GM12878 (cell line): ENCODE data around the gene SNAPC4. TPM values are rescaled to one million over a fixed set of nuclear protein-coding genes. Genes with fewer than 3 reads are reported as not detected.

Source experiments
- ATAC-seq: fragments of 200-7000 bp; cut with Tn5 transposase; 3 replicates; pipeline ENCODE4 v1.9.1; 2020; ENCODE audit warnings: mild to moderate bottlenecking, moderate library complexity
- Bru-seq: library from RNA; stranded (reverse); fragments of 400-500 nt; gene quantifications from one replicate; lab custom pipeline; 2021; lab: Mats Ljungman, UMichigan
- BruChase-seq, 2 experiments: library from RNA; stranded (reverse); fragments of 400-500 nt; gene quantifications; one replicate each; lab custom pipeline; 2021; lab: Mats Ljungman, UMichigan
- BruUV-seq: library from RNA; stranded (reverse); fragments of 400-500 nt; replicated peaks from 2 replicates; lab custom pipeline; 2021; lab: Mats Ljungman, UMichigan
- CTCF ChIA-PET: fragments of 300-600 bp; sonication (Branson Sonifier 250); formaldehyde crosslinking; extraction: SDS; loops from one replicate; lab custom pipeline; 2021; ENCODE audit warnings: inconsistent platforms; lab: Yijun Ruan, JAX
- POLR2A ChIA-PET: fragments of 350-600 bp; formaldehyde crosslinking; extraction: SDS; loops from one replicate; lab custom pipeline; 2021; ENCODE audit warnings: inconsistent platforms; lab: Charles Lee
- RAD21 ChIA-PET: fragments of 300-600 bp; sonication (Branson Sonifier 250); formaldehyde crosslinking; loops from one replicate; lab custom pipeline; 2023; ENCODE audit warnings: antibody characterized with exemption; ENCODE audit not compliant: unreplicated experiment; lab: Charles Lee
- SMC1A ChIA-PET: fragments of 300-600 bp; sonication (Branson Sonifier 250); formaldehyde crosslinking; loops from one replicate; lab custom pipeline; 2023; ENCODE audit not compliant: unreplicated experiment, uncharacterized antibody; lab: Charles Lee
- DNase-seq: peaks from one replicate; pipeline ENCODE4 v3.0.0-alpha.2; 2011; ENCODE audit warnings: low read depth, low spot score
- FAIRE-seq: peaks from 3 replicates; lab custom pipeline; 2011; peaks lifted over from hg19 to GRCh38; lab: Jason Lieb, UNC
- H2AFZ ChIP-seq: 2 replicates; pipeline ENCODE4 v1.6.0; 2011; ENCODE audit warnings: low read depth, low read length, control low read depth; ENCODE audit not compliant: control insufficient read depth
- H3K27ac ChIP-seq: 2 replicates; pipeline ENCODE4 v1.5.1; 2011; ENCODE audit warnings: control low read depth; ENCODE audit not compliant: control insufficient read depth, insufficient read depth
- H3K27me3 ChIP-seq, 2 experiments: replicated peaks in 1 of 2; 2 replicates each; pipeline versions ENCODE4 v1.6.0 to v1.6.1; 2011; ENCODE audit warnings: low read length in 1 of 2; ENCODE audit not compliant: control insufficient read depth in 2 of 2, insufficient read depth in 2 of 2
- H3K36me3 ChIP-seq, 2 experiments: 2 replicates each; pipeline ENCODE4 v1.5.1; 2011; ENCODE audit warnings: low read length in 1 of 2; ENCODE audit not compliant: control insufficient read depth in 2 of 2, insufficient read depth in 2 of 2
- H3K4me1 ChIP-seq: 2 replicates; pipeline ENCODE4 v1.6.1; 2011; ENCODE audit warnings: mild to moderate bottlenecking, low read length, moderate library complexity, mixed read lengths; ENCODE audit not compliant: control insufficient read depth, insufficient read depth
- H3K4me2 ChIP-seq: 2 replicates; pipeline ENCODE4 v1.6.0; 2011; ENCODE audit warnings: control low read depth; ENCODE audit not compliant: control insufficient read depth, insufficient read depth
- H3K4me3 ChIP-seq: fragments of 200-600 bp; sonication (generic); 2 replicates; pipeline ENCODE4 v1.5.1; 2016
- H3K79me2 ChIP-seq: 2 replicates; pipeline ENCODE4 v1.6.0; 2011; ENCODE audit warnings: low read length; ENCODE audit not compliant: control insufficient read depth, insufficient read depth
- H3K9ac ChIP-seq: 2 replicates; pipeline ENCODE4 v1.8.0; 2011; ENCODE audit warnings: low read length, control low read depth, mixed read lengths; ENCODE audit not compliant: control insufficient read depth, insufficient read depth
- H3K9me3 ChIP-seq: replicated peaks from 3 replicates; pipeline ENCODE4 v1.5.1; 2011; ENCODE audit warnings: mild to moderate bottlenecking, low read length; ENCODE audit not compliant: control insufficient read depth, insufficient read depth
- H4K20me1 ChIP-seq: 2 replicates; pipeline ENCODE4 v1.6.0; 2011; ENCODE audit not compliant: control insufficient read depth, insufficient read depth
- EZH2 ChIP-seq: IDR thresholded peaks from 2 replicates; pipeline ENCODE4 v1.6.1; 2012; ENCODE audit warnings: low read depth, mild to moderate bottlenecking, control low read depth, inconsistent platforms, low read length, borderline replicate concordance; ENCODE audit not compliant: control insufficient read depth
- NR2F1 ChIP-seq: fragments of 450-650 bp; conservative IDR thresholded peaks from 2 replicates; pipeline ENCODE4 v1.6.1; 2017; ENCODE audit warnings: mild to moderate bottlenecking
- PAX8 ChIP-seq: fragments of 450-650 bp; IDR thresholded peaks from 2 replicates; pipeline ENCODE4 v1.6.1; 2017; ENCODE audit warnings: mild to moderate bottlenecking, moderate library complexity
- WGBS: methylation state at CpG from one replicate; pipeline ENCODE4 v1.1.6; 2016; ENCODE audit warnings: low lambda C conversion rate; ENCODE audit not compliant: insufficient replicate concordance, insufficient coverage; ENCODE audit errors: missing lambda C conversion rate; 5-methylcytosine and 5-hydroxymethylcytosine counted together
- in situ Hi-C: fragments of 300-500 bp; cut with MboI; formaldehyde crosslinking; loops from 9 replicates; pipeline ENCODE4 v1.14.3; 2018; ENCODE audit warnings: mixed read lengths
- intact Hi-C: fragments of 100-400 bp; cut with micrococcal nuclease; formaldehyde crosslinking; loops from one replicate; pipeline ENCODE4 v1.14.2; 2022; ENCODE audit not compliant: unreplicated experiment
- long read RNA-seq, 2 experiments: library from polyadenylated mRNA; unstranded; transcript quantifications; one replicate each; pipeline ENCODE4 v2.0.0, GENCODE V29; 2019 to 2020
- polyA minus RNA-seq, 3 experiments: library from RNA; depleted of rRNA, polyadenylated mRNA; stranded (reverse); fragments of >200 nt; gene quantifications; 2 replicates each; pipeline ENCODE4 v1.2.3, GENCODE V29; 2011
- polyA plus RNA-seq, 11 experiments: library from polyadenylated mRNA; depleted of rRNA in 4 of 11; unstranded in 6 of 11; stranded (reverse) in 5 of 11; fragments of >200 nt; fragmentation: Nextera tagmentation in 4 of 11; fragmentation: Illumina TruSeq in 1 of 11; extraction: Ambion mirVana in 4 of 11; extraction: Trizol in 1 of 11; gene quantifications; 1 replicate in 1 of 11; 2 replicates in 10 of 11; pipeline versions ENCODE4 v1.2.1 to v1.2.3, GENCODE V29; 2011 to 2016; ENCODE audit warnings: inconsistent platforms in 2 of 11, missing spikeins in 2 of 11, low read depth in 1 of 11
- total RNA-seq, 4 experiments: library from RNA; depleted of rRNA in 3 of 4; stranded (reverse); fragments of >200 nt in 3 of 4; fragmentation: Illumina TruSeq in 1 of 4; extraction: Trizol in 1 of 4; gene quantifications; 2 replicates each; pipeline versions ENCODE4 v1.2.1 to v1.2.3, GENCODE V29; 2013 to 2021
- TF ChIP-seq, protein P1 (sequence below), 3 experiments: IDR thresholded peaks in 2 of 3; conservative IDR thresholded peaks in 1 of 3; 2 replicates each; pipeline ENCODE4 v1.5.1; 2011; ENCODE audit warnings: low read depth in 3 of 3, low read length in 3 of 3, mild to moderate bottlenecking in 3 of 3, control low read depth in 2 of 3, moderate library complexity in 2 of 3, inconsistent platforms in 1 of 3, mixed read lengths in 1 of 3; ENCODE audit not compliant: control insufficient read depth in 2 of 3, insufficient read depth in 1 of 3; ENCODE audit errors: extremely low read depth in 1 of 3
- TF ChIP-seq, protein P2 (sequence below): IDR thresholded peaks from 2 replicates; pipeline ENCODE4 v1.6.1; 2012; ENCODE audit warnings: low read depth, low read length, improper control_type of control experiment
- TF ChIP-seq, protein P3 (sequence below): IDR thresholded peaks from 2 replicates; pipeline ENCODE4 v1.6.1; 2011; ENCODE audit warnings: borderline replicate concordance, low read depth, mild to moderate bottlenecking, moderate library complexity, mixed read lengths, low read length; ENCODE audit not compliant: insufficient read depth; ENCODE audit errors: extremely low read length

SNAPC4 gene, protein sequence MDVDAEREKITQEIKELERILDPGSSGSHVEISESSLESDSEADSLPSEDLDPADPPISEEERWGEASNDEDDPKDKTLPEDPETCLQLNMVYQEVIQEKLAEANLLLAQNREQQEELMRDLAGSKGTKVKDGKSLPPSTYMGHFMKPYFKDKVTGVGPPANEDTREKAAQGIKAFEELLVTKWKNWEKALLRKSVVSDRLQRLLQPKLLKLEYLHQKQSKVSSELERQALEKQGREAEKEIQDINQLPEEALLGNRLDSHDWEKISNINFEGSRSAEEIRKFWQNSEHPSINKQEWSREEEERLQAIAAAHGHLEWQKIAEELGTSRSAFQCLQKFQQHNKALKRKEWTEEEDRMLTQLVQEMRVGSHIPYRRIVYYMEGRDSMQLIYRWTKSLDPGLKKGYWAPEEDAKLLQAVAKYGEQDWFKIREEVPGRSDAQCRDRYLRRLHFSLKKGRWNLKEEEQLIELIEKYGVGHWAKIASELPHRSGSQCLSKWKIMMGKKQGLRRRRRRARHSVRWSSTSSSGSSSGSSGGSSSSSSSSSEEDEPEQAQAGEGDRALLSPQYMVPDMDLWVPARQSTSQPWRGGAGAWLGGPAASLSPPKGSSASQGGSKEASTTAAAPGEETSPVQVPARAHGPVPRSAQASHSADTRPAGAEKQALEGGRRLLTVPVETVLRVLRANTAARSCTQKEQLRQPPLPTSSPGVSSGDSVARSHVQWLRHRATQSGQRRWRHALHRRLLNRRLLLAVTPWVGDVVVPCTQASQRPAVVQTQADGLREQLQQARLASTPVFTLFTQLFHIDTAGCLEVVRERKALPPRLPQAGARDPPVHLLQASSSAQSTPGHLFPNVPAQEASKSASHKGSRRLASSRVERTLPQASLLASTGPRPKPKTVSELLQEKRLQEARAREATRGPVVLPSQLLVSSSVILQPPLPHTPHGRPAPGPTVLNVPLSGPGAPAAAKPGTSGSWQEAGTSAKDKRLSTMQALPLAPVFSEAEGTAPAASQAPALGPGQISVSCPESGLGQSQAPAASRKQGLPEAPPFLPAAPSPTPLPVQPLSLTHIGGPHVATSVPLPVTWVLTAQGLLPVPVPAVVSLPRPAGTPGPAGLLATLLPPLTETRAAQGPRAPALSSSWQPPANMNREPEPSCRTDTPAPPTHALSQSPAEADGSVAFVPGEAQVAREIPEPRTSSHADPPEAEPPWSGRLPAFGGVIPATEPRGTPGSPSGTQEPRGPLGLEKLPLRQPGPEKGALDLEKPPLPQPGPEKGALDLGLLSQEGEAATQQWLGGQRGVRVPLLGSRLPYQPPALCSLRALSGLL (N-terminal part only)
- 20.6 and 25.5 TPM in 2 replicates for total RNA-seq (2013; cell fraction: nucleolus; rRNA removed)
- total RNA-seq (2014; rRNA removed), result 7.7 and 8.8 TPM in 2 replicates
- 5.1 and 5.2 TPM in 2 replicates for total RNA-seq (2014; rRNA removed; fragmentation: Illumina TruSeq; extraction: Trizol)
- total RNA-seq (2021), result 16.4 and 19.8 TPM in 2 replicates
- polyA plus RNA-seq (2011; ENCODE audit: low read depth), result 3.1 TPM
- polyA plus RNA-seq (2011; rRNA removed), result 2.4 and 3.5 TPM in 2 replicates
- 3.4 and 5.5 TPM in 2 replicates for polyA plus RNA-seq (2011; cell fraction: cytosol; rRNA removed)
- 21.4 and 37.3 TPM in 2 replicates for polyA plus RNA-seq (2011; cell fraction: nucleus; rRNA removed)
- 8.0 and 10.3 TPM in 2 replicates for polyA plus RNA-seq (2012)
- 7.1 and 8.7 TPM in 2 replicates for polyA plus RNA-seq (2014; fragmentation: Illumina TruSeq; extraction: Trizol)
- under 1 TPM; 0.42 to 0.43 TPM for polyA plus RNA-seq (2014; fragmentation: Nextera tagmentation; extraction: Ambion mirVana)
- polyA plus RNA-seq (2014; rRNA removed), result 16.9 and 18.1 TPM in 2 replicates
- 1 to 10 TPM; 6.8 to 7.2 TPM for polyA plus RNA-seq (2016; fragmentation: Nextera tagmentation; extraction: Ambion mirVana)
- 2.6 and 3.9 TPM in 2 replicates for polyA minus RNA-seq (2011; rRNA and poly(A)+ RNA removed)
- 2.4 and 2.7 TPM in 2 replicates for polyA minus RNA-seq (2011; cell fraction: cytosol; rRNA and poly(A)+ RNA removed)
- polyA minus RNA-seq (2011; cell fraction: nucleus; rRNA and poly(A)+ RNA removed), result 4.5 and 7.1 TPM in 2 replicates
- Bru-seq, nascent RNA, result percentile 64 among the genes with signal in this experiment
- BruChase-seq, experiment 1, labeled RNA remaining after a 6-hour chase, result percentile 85 among the genes with signal in this experiment
- percentile 81 among the genes with signal in this experiment for BruChase-seq, experiment 2, labeled RNA remaining after a 2-hour chase
- long read RNA-seq, experiment 1, partial matches to known transcripts, result 2 of 3 reads
- long read RNA-seq, experiment 1, other reads (novel, unspliced or antisense), result 1 of 3 reads
- long read RNA-seq, experiment 2, partial matches to known transcripts, result 1 of 8 reads
- long read RNA-seq, experiment 2, other reads (novel, unspliced or antisense), result 7 of 8 reads

DNA sequence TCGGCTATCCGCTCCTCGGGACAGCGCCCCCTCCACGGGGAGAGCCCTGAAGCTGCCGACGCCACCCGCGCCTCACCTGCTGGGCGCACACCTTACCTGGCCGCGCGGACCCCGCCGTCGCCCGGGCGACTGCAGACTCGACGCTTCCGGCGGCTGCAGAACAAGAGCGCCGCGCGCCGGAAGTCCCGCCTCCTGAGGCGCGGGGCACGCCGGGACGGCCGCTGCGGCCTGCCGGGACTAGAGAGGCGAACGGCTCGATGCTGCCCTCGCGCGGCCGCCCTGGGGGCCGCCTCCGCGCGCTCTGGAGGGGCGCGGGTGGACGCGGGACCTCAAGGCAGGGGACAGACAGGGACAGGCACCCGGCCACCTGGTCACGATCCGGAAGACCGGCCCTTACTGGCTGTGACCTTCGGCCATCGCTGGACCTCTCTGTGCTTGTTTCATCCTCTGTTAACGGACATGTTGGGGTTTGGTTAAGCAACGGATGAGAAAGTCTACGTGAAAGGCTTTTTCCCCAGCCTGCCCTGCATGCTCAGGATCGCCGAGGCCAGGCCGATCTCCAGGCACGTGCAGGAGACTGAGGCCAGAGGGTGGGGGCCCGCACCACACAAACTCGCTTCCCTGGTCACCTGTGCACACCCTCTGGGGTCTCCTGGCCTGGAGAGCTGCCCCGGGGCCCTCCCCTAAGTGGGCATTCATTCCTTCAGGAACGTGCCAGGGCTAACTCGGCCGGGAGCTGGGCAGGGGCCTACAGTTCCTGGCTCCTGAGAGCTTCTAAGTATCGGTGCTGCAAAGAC, at the start of gene SNAPC4:
SNAPC4 (minus strand) TSS at position 133 of the 797 bp plus-strand sequence. CDS start 1,742 bp downstream, outside the sequence.
- no TSS peak for BruUV-seq
- no peaks in the 10 kb centered on the region for H3K27me3 ChIP-seq
- RAD21 ChIA-PET, result interaction anchor here (1.7 kb wide), 1 partner anchor 37 kb away, joined by 6 read pairs; the partner anchor contains the start of gene DNLZ
- SMC1A ChIA-PET, result interaction anchor here (1.1 kb wide), 1 partner anchor 10 kb away, joined by 4 read pairs; the partner anchor contains the start of gene ENTR1
- H3K4me2 ChIP-seq, result peak within 1 kb of the TSS; percentile 92
- CTCF ChIA-PET, result interaction anchor here (0.5 to 2.5 kb wide), 8 partner anchors 9 to 310 kb away, joined by 3 to 21 read pairs (median 6); partner anchors contain the start of genes DNLZ, ENTR1 and PMPCA
- H3K27ac ChIP-seq, result peak within 1 kb of the TSS; percentile 61
- intact Hi-C loops (loop anchor here (1.0 kb wide), 1 partner anchor 61 kb away; no protein-coding TSS in a partner anchor), in situ Hi-C loops (no loop called here)
- POLR2A ChIA-PET, result interaction anchor here (1.1 to 2.4 kb wide), 3 partner anchors 9 to 37 kb away, joined by 3 to 11 read pairs (median 3); partner anchors contain the start of genes ENTR1 and PMPCA
- ATAC-seq, result peak; percentile 74
- no peaks in the 10 kb centered on the region for H3K9me3 ChIP-seq
- H3K9ac ChIP-seq, result peak within 1 kb of the TSS; percentile 82
- H4K20me1 ChIP-seq, result no peaks in the 10 kb centered on the region
- peak; percentile 40 for DNase-seq
- peaks cover 11 to 19% of the 10 kb centered on the region in 2 experiments for H3K36me3 ChIP-seq
- H3K4me3 ChIP-seq, result peak within 1 kb of the TSS; percentile 96
- peaks cover 33% of the 10 kb centered on the region for H3K4me1 ChIP-seq
- peaks cover 28% of the 10 kb centered on the region for H3K79me2 ChIP-seq
- FAIRE-seq, result peak; percentile 84
- WGBS, result 7% methylated on average over 71 of the region's 71 CpGs
- peak within 1 kb of the TSS; percentile 74 for H2AFZ ChIP-seq
- TF ChIP-seq NR2F1, result peak; percentile 37; the same call in 1 of the 2 replicates
- TF ChIP-seq EZH2, result no peak
- TF ChIP-seq, protein P1, sequence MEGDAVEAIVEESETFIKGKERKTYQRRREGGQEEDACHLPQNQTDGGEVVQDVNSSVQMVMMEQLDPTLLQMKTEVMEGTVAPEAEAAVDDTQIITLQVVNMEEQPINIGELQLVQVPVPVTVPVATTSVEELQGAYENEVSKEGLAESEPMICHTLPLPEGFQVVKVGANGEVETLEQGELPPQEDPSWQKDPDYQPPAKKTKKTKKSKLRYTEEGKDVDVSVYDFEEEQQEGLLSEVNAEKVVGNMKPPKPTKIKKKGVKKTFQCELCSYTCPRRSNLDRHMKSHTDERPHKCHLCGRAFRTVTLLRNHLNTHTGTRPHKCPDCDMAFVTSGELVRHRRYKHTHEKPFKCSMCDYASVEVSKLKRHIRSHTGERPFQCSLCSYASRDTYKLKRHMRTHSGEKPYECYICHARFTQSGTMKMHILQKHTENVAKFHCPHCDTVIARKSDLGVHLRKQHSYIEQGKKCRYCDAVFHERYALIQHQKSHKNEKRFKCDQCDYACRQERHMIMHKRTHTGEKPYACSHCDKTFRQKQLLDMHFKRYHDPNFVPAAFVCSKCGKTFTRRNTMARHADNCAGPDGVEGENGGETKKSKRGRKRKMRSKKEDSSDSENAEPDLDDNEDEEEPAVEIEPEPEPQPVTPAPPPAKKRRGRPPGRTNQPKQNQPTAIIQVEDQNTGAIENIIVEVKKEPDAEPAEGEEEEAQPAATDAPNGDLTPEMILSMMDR (IDR thresholded peaks at IDR 0.05 in 2 of 3, conservative IDR thresholded peaks at IDR 0.05 in 1 of 3; ENCODE audit: control insufficient read depth in 2 of 3, extremely low read depth in 1 of 3, insufficient read depth in 1 of 3, low read depth in 3 of 3, low read length in 3 of 3), result peak; percentile 75 to 96 (median 89)
- TF ChIP-seq, protein P2, sequence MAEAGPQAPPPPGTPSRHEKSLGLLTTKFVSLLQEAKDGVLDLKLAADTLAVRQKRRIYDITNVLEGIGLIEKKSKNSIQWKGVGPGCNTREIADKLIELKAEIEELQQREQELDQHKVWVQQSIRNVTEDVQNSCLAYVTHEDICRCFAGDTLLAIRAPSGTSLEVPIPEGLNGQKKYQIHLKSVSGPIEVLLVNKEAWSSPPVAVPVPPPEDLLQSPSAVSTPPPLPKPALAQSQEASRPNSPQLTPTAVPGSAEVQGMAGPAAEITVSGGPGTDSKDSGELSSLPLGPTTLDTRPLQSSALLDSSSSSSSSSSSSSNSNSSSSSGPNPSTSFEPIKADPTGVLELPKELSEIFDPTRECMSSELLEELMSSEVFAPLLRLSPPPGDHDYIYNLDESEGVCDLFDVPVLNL, result no peak
- TF ChIP-seq PAX8, result no peak
- TF ChIP-seq, protein P3, sequence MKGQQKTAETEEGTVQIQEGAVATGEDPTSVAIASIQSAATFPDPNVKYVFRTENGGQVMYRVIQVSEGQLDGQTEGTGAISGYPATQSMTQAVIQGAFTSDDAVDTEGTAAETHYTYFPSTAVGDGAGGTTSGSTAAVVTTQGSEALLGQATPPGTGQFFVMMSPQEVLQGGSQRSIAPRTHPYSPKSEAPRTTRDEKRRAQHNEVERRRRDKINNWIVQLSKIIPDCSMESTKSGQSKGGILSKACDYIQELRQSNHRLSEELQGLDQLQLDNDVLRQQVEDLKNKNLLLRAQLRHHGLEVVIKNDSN, result no peak
